H1 (cell line): ENCODE results near the gene PFKM. TPM values are rescaled to one million over a fixed set of nuclear protein-coding genes. Genes with fewer than 3 reads are reported as not detected.

ENCODE experiments used
- CTCF ChIA-PET: fragments of 300-600 bp; sonication (Branson Sonifier 250); formaldehyde crosslinking; loops from one replicate; lab custom pipeline; 2021; ENCODE audit not compliant: partially characterized antibody; lab: Charles Lee
- POLR2A ChIA-PET: fragments of 300-600 bp; sonication (Branson Sonifier 250); formaldehyde crosslinking; loops from one replicate; lab custom pipeline; 2021; ENCODE audit warnings: inconsistent platforms; ENCODE audit not compliant: partially characterized antibody; lab: Charles Lee
- DNase-seq, 2 experiments: peaks; one replicate each; pipeline versions ENCODE4 v3.0.0 to v3.0.0-alpha.2; 2010 to 2022; ENCODE audit warnings: low spot score in 2 of 2, low read depth in 1 of 2, mixed read lengths in 1 of 2
- FAIRE-seq: peaks from 2 replicates; lab custom pipeline; 2011; peaks lifted over from hg19 to GRCh38; lab: Jason Lieb, UNC
- H2AFZ ChIP-seq: 2 replicates; pipeline ENCODE4 v1.8.1; 2012; ENCODE audit warnings: low read length, inconsistent platforms
- H2AK5ac ChIP-seq: 2 replicates; pipeline ENCODE4 v1.6.1; 2013; ENCODE audit warnings: low read depth, low read length
- H2BK120ac ChIP-seq: replicated peaks from 2 replicates; pipeline ENCODE3; 2013; ENCODE audit warnings: low read depth, low read length, inconsistent platforms
- H2BK12ac ChIP-seq: 2 replicates; pipeline ENCODE4 v1.6.1; 2013; ENCODE audit warnings: low read depth, low read length
- H2BK15ac ChIP-seq: 2 replicates; pipeline ENCODE4 v1.6.1; 2013; ENCODE audit warnings: low read length
- H2BK20ac ChIP-seq: 2 replicates; pipeline ENCODE4 v1.6.1; 2013; ENCODE audit warnings: low read length
- H2BK5ac ChIP-seq: 2 replicates; pipeline ENCODE4 v1.6.1; 2013; ENCODE audit warnings: low read depth, low read length
- H3K14ac ChIP-seq: 2 replicates; pipeline ENCODE4 v1.6.1; 2013; ENCODE audit warnings: inconsistent platforms; ENCODE audit not compliant: insufficient read length
- H3K18ac ChIP-seq: 2 replicates; pipeline ENCODE4 v1.6.1; 2013; ENCODE audit warnings: low read length; ENCODE audit errors: extremely low read depth
- H3K23ac ChIP-seq: 2 replicates; pipeline ENCODE4 v1.6.1; 2013; ENCODE audit warnings: inconsistent platforms; ENCODE audit not compliant: insufficient read length
- H3K23me2 ChIP-seq: 2 replicates; pipeline ENCODE4 v1.6.1; 2013; ENCODE audit warnings: low read depth, low read length
- H3K27ac ChIP-seq: 2 replicates; pipeline ENCODE4 v1.6.1; 2011; ENCODE audit warnings: low read depth, low read length, inconsistent platforms
- H3K27me3 ChIP-seq, 4 experiments: replicated peaks in 1 of 4; 1 replicate in 1 of 4; 2 replicates in 3 of 4; pipeline versions ENCODE4 v1.6.1 to v1.8.1; 2011 to 2013; ENCODE audit warnings: low read length in 3 of 4, mild to moderate bottlenecking in 3 of 4, inconsistent platforms in 2 of 4, mixed read lengths in 2 of 4, moderate library complexity in 1 of 4; ENCODE audit not compliant: control insufficient read depth in 3 of 4, insufficient read depth in 3 of 4; ENCODE audit errors: extremely low read depth in 1 of 4
- H3K36me3 ChIP-seq, 4 experiments: 2 replicates each; pipeline versions ENCODE4 v1.6.1 to v1.8.1; 2011 to 2013; ENCODE audit warnings: mild to moderate bottlenecking in 4 of 4, low read length in 3 of 4, moderate library complexity in 2 of 4, control low read depth in 1 of 4, inconsistent platforms in 1 of 4; ENCODE audit not compliant: insufficient read depth in 4 of 4, control insufficient read depth in 2 of 4
- H3K4ac ChIP-seq: replicated peaks from 2 replicates; pipeline ENCODE3; 2013; ENCODE audit warnings: low read length, low read depth, mixed read lengths, inconsistent platforms; ENCODE audit not compliant: insufficient read length
- H3K4me1 ChIP-seq, 4 experiments: replicated peaks in 1 of 4; 1 replicate in 1 of 4; 2 replicates in 3 of 4; pipeline versions ENCODE4 v1.6.1 to v1.8.1; 2011 to 2013; ENCODE audit warnings: low read length in 3 of 4, inconsistent platforms in 2 of 4, mixed read lengths in 1 of 4; ENCODE audit not compliant: insufficient read depth in 4 of 4, control insufficient read depth in 3 of 4
- H3K4me2 ChIP-seq, 2 experiments: 2 replicates each; pipeline versions ENCODE4 v1.6.1 to v1.8.1; 2011 to 2013; ENCODE audit warnings: low read depth in 2 of 2, low read length in 2 of 2, control low read depth in 1 of 2, inconsistent platforms in 1 of 2, mild to moderate bottlenecking in 1 of 2; ENCODE audit not compliant: insufficient read depth in 1 of 2
- H3K4me3 ChIP-seq, 4 experiments: fragments of 200-600, 300-600 bp in 1 of 4; sonication (generic), shearing (Covaris generic), sonication (Bioruptor Twin) in 1 of 4; 2 replicates each; pipeline versions ENCODE4 v1.5.1 to v1.8.1; 2011 to 2016; ENCODE audit warnings: low read length in 4 of 4, low read depth in 3 of 4, control low read depth in 2 of 4, inconsistent platforms in 2 of 4, mild to moderate bottlenecking in 2 of 4, mixed read lengths in 1 of 4, moderate library complexity in 1 of 4; ENCODE audit not compliant: insufficient read depth in 2 of 4; ENCODE audit errors: extremely low read depth in 1 of 4
- H3K56ac ChIP-seq: replicated peaks from 2 replicates; pipeline ENCODE3; 2013; ENCODE audit warnings: low read depth, mild to moderate bottlenecking, mixed read lengths, low read length, inconsistent platforms; ENCODE audit not compliant: insufficient read length
- H3K79me1 ChIP-seq: 2 replicates; pipeline ENCODE4 v1.6.1; 2013; ENCODE audit warnings: low read depth, low read length, control low read depth
- H3K79me2 ChIP-seq, 2 experiments: 2 replicates each; pipeline versions ENCODE4 v1.6.1 to v1.8.1; 2012 to 2013; ENCODE audit warnings: low read length in 2 of 2, mild to moderate bottlenecking in 2 of 2, inconsistent platforms in 1 of 2; ENCODE audit not compliant: insufficient read depth in 2 of 2, control insufficient read depth in 1 of 2
- H3K9ac ChIP-seq, 4 experiments: replicated peaks in 1 of 4; 1 replicate in 1 of 4; 2 replicates in 3 of 4; pipeline versions ENCODE4 v1.6.1 to v1.8.1; 2011 to 2013; ENCODE audit warnings: low read depth in 3 of 4, low read length in 3 of 4, control low read depth in 2 of 4, mild to moderate bottlenecking in 2 of 4, moderate library complexity in 2 of 4, inconsistent platforms in 1 of 4; ENCODE audit errors: extremely low read depth in 1 of 4
- H3K9me3 ChIP-seq, 2 experiments: 2 replicates each; pipeline versions ENCODE4 v1.6.1 to v1.8.1; 2012 to 2013; ENCODE audit warnings: mild to moderate bottlenecking in 2 of 2, moderate library complexity in 2 of 2, control low read depth in 1 of 2, inconsistent platforms in 1 of 2, low read depth in 1 of 2, low read length in 1 of 2, mixed read lengths in 1 of 2; ENCODE audit not compliant: insufficient read depth in 2 of 2
- H4K20me1 ChIP-seq, 2 experiments: replicated peaks in 1 of 2; 2 replicates each; pipeline versions ENCODE3 to v1.8.1; 2011 to 2013; ENCODE audit warnings: inconsistent platforms in 2 of 2, low read length in 2 of 2, mild to moderate bottlenecking in 1 of 2; ENCODE audit not compliant: insufficient read depth in 2 of 2, control insufficient read depth in 1 of 2
- H4K5ac ChIP-seq: 2 replicates; pipeline ENCODE4 v1.6.1; 2013; ENCODE audit warnings: low read length, low read depth, mixed read lengths, inconsistent platforms; ENCODE audit not compliant: insufficient read length
- H4K8ac ChIP-seq: 2 replicates; pipeline ENCODE4 v1.8.0; 2013; ENCODE audit warnings: mild to moderate bottlenecking, moderate library complexity, low read length, inconsistent platforms; ENCODE audit not compliant: insufficient read depth; ENCODE audit errors: extremely low read depth
- H4K91ac ChIP-seq: replicated peaks from 2 replicates; pipeline ENCODE3; 2013; ENCODE audit warnings: low read length, mixed read lengths, inconsistent platforms; ENCODE audit not compliant: insufficient read length
- ASH2L ChIP-seq: fragments of 200-600, 300-600 bp; sonication (generic); IDR thresholded peaks from one replicate; pipeline ENCODE4 v1.7.1; 2017; ENCODE audit warnings: low read length
- CREB1 ChIP-seq: IDR thresholded peaks from 2 replicates; pipeline ENCODE4 v1.6.1; 2012; ENCODE audit warnings: inconsistent platforms
- FOSL1 ChIP-seq: IDR thresholded peaks from 2 replicates; pipeline ENCODE4 v1.6.1; 2011; ENCODE audit warnings: mild to moderate bottlenecking, low read depth, low read length, moderate library complexity; ENCODE audit not compliant: insufficient read depth
- GTF2F1 ChIP-seq: IDR thresholded peaks from 2 replicates; pipeline ENCODE4 v1.6.1; 2012; ENCODE audit warnings: low read depth, low read length, improper control_type of control experiment, borderline replicate concordance
- NANOG ChIP-seq: IDR thresholded peaks from 2 replicates; pipeline ENCODE4 v1.6.1; 2011; ENCODE audit warnings: low read length, low read depth, mild to moderate bottlenecking, inconsistent platforms; ENCODE audit not compliant: insufficient read depth, poor library complexity, severe bottlenecking
- RAD21 ChIP-seq, 2 experiments: IDR thresholded peaks in 1 of 2; conservative IDR thresholded peaks in 1 of 2; 2 replicates each; pipeline ENCODE4 v1.6.1; 2011; ENCODE audit warnings: low read depth in 2 of 2, low read length in 2 of 2, improper control_type of control experiment in 1 of 2, inconsistent platforms in 1 of 2, mild to moderate bottlenecking in 1 of 2, moderate library complexity in 1 of 2
- RXRA ChIP-seq: IDR thresholded peaks from 2 replicates; pipeline ENCODE4 v1.6.1; 2011; ENCODE audit warnings: low read depth, mild to moderate bottlenecking, low read length, moderate library complexity; ENCODE audit not compliant: insufficient read depth
- TAF7 ChIP-seq: optimal IDR thresholded peaks from 2 replicates; pipeline ENCODE3; 2011; ENCODE audit warnings: low read depth, mild to moderate bottlenecking, inconsistent platforms, low read length, moderate library complexity, borderline replicate concordance
- YY1 ChIP-seq: IDR thresholded peaks from 2 replicates; pipeline ENCODE4 v1.6.1; 2011; ENCODE audit warnings: low read depth, mild to moderate bottlenecking, low read length
- ZNF274 ChIP-seq: IDR thresholded peaks from 2 replicates; pipeline ENCODE4 v1.7.0; 2012; ENCODE audit warnings: low read length, borderline replicate concordance; ENCODE audit errors: extremely low read depth
- WGBS, 2 experiments: shearing (Covaris generic) in 1 of 2; methylation state at CpG; one replicate each; pipeline versions ENCODE4 v1.1.6 to v1.1.7; 2013 to 2015; ENCODE audit warnings: low lambda C conversion rate in 2 of 2, mixed read lengths in 2 of 2, inconsistent platforms in 1 of 2, low coverage in 1 of 2, missing lambda C conversion rate in 1 of 2; ENCODE audit not compliant: insufficient replicate concordance in 2 of 2, insufficient coverage in 1 of 2, insufficient read length in 1 of 2; ENCODE audit errors: extremely low coverage in 1 of 2, missing lambda C conversion rate in 1 of 2; 5-methylcytosine and 5-hydroxymethylcytosine counted together
- polyA plus RNA-seq, 7 experiments: library from polyadenylated mRNA; depleted of rRNA in 3 of 7; stranded (reverse) in 5 of 7; unstranded in 2 of 7; fragments of >200 nt in 5 of 7; fragments of 200-250 nt in 2 of 7; gene quantifications; 1 replicate in 5 of 7; 2 replicates in 1 of 7; 4 replicates in 1 of 7; pipeline versions ENCODE4 v1.2.1 to v1.2.3, GENCODE V29; 2011 to 2013; ENCODE audit warnings: missing spikeins in 2 of 7, mixed read lengths in 2 of 7
- total RNA-seq: library from RNA; stranded (reverse); fragmentation: NEBNext Ultra II Directional; extraction: Animal tissue kit (Norgen Biotek cat#: 25700); gene quantifications from 2 replicates; pipeline ENCODE4 v1.2.1, GENCODE V29; 2021

The PFKM gene
- total and polyA plus RNA-seq, 2 of the 8 experiments (the other 6 are each of a cell fraction or from before 2014, with no cell fraction given), result 62.6 to 106 TPM

- no peak overlapping the region for H2AFZ ChIP-seq
- no peak overlapping the region for H3K18ac ChIP-seq
- H3K23me2 ChIP-seq, result peaks cover 14% of the 10 kb centered on the region; the same call in 1 of the 2 replicates
- no peak overlapping the region for H2BK5ac ChIP-seq
- no peak overlapping the region for H3K4me2 ChIP-seq
- no peak overlapping the region for H3K56ac ChIP-seq
- no peak overlapping the region; the same call in 1 of the 2 replicates for H2AK5ac ChIP-seq
- H3K36me3 ChIP-seq, result no peaks in the 10 kb centered on the region
- H3K23ac ChIP-seq, result no peak overlapping the region
- H3K14ac ChIP-seq, result no peak overlapping the region
- H3K4me1 ChIP-seq, result peaks cover 10 to 19% (median 12%) of the 10 kb centered on the region in 4 experiments; a peak in 6 of 7 replicates
- H2BK12ac ChIP-seq, result no peak overlapping the region
- no peak overlapping the region for H2BK15ac ChIP-seq
- H2BK20ac ChIP-seq, result no peak overlapping the region
- no peak overlapping the region for H4K5ac ChIP-seq
- no peak overlapping the region for H3K9ac ChIP-seq
- no peak overlapping the region for H3K4me3 ChIP-seq
- no peak overlapping the region for H2BK120ac ChIP-seq
- 83% methylated on average over 2 of the region's 2 CpGs; no CpG with 5 or more reads in 1 of the 2 experiments for WGBS, 2 experiments
- no peaks in the 10 kb centered on the region for H3K79me1 ChIP-seq
- no peak overlapping the region for H3K4ac ChIP-seq
- H4K91ac ChIP-seq, result no peak overlapping the region
- no peaks in the 10 kb centered on the region for H4K20me1 ChIP-seq
- ChIA-PET CTCF (interaction anchor here (0.8 to 1.9 kb wide), 4 partner anchors 8 to 76 kb away, joined by 3 to 12 read pairs (median 4); partner anchors contain the start of gene SENP1), POLR2A (interaction anchor here (1.2 kb wide), 1 partner anchor 17 kb away, joined by 4 read pairs; no protein-coding TSS in a partner anchor)
- peaks cover 8 to 38% (median 25%) of the 10 kb centered on the region in 4 experiments for H3K27me3 ChIP-seq
- no peak overlapping the region for H3K27ac ChIP-seq
- H4K8ac ChIP-seq, result no peak overlapping the region
- no peaks in the 10 kb centered on the region for H3K79me2 ChIP-seq
- FAIRE-seq, result no peak
- no peaks in the 10 kb centered on the region; a peak in 1 of 4 replicates for H3K9me3 ChIP-seq
- no peak for DNase-seq
- TF ChIP-seq CREB1 (no peak), ZNF274 (no peak), ASH2L (no peak), RAD21 (IDR thresholded peaks at IDR 0.05 in 1 of 2, conservative IDR thresholded peaks at IDR 0.05 in 1 of 2; ENCODE audit: low read depth in 2 of 2, low read length in 2 of 2) (no peak), RXRA (no peak), GTF2F1 (no peak), NANOG (no peak), YY1 (no peak), FOSL1 (no peak), TAF7 (no peak)
Observed at GRCh38 chr12:48180857-48181495, 61.8 kb downstream of the PFKM start.
